LNCaP clone FGC (cell line): Measurements from ENCODE around the gene PTGR1.
A peak's percentile ranks its signal among the peaks of the same experiment; 100 is the strongest.

Experiments used
- DNase-seq: peaks from one replicate; pipeline ENCODE4 v3.0.0-alpha.2; 2011; ENCODE audit warnings: low read depth
- H3K4me3 ChIP-seq: 2 replicates; pipeline ENCODE4 v1.5.1; 2011; ENCODE audit warnings: mild to moderate bottlenecking, low read depth, low read length, control low read depth
- CTCF ChIP-seq: IDR thresholded peaks from 2 replicates; pipeline ENCODE4 v1.5.1; 2012; ENCODE audit warnings: mild to moderate bottlenecking; ENCODE audit not compliant: control insufficient read depth, insufficient read depth; ENCODE audit errors: extremely low read depth

Gene PTGR1

GRCh38 chr9:111542497-111543254 is 56.8 kb downstream of the PTGR1 start:
- no peak for TF ChIP-seq CTCF
- H3K4me3 ChIP-seq, result no peak overlapping the region
- DNase-seq, result no peak

- no peak for TF ChIP-seq CTCF
- no peak overlapping the region for H3K4me3 ChIP-seq
- no peak for DNase-seq
Measured at GRCh38 chr9:111533099-111533790, 66.2 kb downstream of the PTGR1 start.

DNA sequence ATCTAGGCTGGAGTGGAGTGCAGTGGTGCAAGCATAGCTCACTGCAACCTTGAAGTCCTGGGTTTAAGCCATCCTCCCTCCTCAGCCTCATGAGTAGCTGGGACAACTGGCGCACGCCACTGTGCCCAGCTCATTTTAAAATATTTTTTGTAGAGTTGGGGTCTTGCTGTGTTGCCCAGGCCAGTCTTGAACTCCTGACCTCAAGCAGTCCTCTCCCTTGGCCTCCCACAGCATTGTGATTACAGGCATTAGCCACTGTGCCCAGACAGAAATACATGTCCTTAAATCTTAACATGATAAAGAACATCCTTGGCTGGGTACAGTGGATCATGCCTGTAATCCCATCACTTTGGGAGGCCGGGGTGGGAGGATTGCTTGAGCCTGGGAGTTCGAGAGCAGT is 67.7 kb downstream of the PTGR1 start:
- DNase-seq, result no peak
- TF ChIP-seq CTCF, result no peak
- H3K4me3 ChIP-seq, result no peak overlapping the region

DNA sequence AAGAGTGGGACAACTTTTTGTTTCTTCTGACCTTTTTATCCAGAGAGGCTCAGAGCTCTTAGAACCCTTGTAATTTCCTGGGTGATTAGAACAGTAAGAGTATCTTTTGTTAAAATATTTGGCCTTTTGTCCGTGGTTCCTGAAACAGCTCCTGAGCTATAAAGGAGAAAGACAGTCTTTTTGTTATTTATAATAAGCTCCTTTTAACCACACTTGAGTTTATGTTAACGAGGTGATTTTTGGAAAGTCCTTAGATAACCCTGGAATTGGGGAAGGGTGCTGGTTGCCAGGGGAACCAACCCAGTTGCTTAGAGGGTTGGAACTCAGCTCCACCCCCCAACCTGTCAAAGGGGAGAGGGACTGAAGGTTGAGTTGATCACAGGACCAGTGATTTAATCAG is 69.7 kb downstream of the PTGR1 start:
- H3K4me3 ChIP-seq, result no peak overlapping the region
- no peak for DNase-seq
- no peak for TF ChIP-seq CTCF

GRCh38 chr9:111527347-111527746 is 72.1 kb downstream of the PTGR1 start:
- TF ChIP-seq CTCF, result no peak
- DNase-seq, result no peak

GRCh38 chr9:111525056-111525977 is 74.1 kb downstream of the PTGR1 start, which contains the start of gene ZNF483:
Gene ZNF483 (plus strand): TSS chr9:111525179. CDS start chr9:111527396, 2,217 bp downstream.
- DNase-seq, result peak; percentile 68
- peak within 1 kb of the TSS; percentile 82 for H3K4me3 ChIP-seq
- no peak for TF ChIP-seq CTCF

More at GRCh38 chr9:111527347-111527746, 72.1 kb downstream of the PTGR1 start:
- no peak overlapping the region for H3K4me3 ChIP-seq
